Pancreas (tissue), 10 donors: ENCODE results near the gene ZNF628. TPM values are rescaled to one million over a fixed set of nuclear protein-coding genes. Genes with fewer than 3 reads are reported as not detected.

Experiments used
- ATAC-seq, 4 donors: fragments of 200-7000 bp; cut with Tn5 transposase; one replicate each; pipeline versions ENCODE4 v1.8.0 to v1.9.1; 2020; ENCODE audit warnings: mild to moderate bottlenecking in 4 of 4, moderate library complexity in 4 of 4
- DNase-seq, 6 donors: peaks; one replicate each; pipeline ENCODE4 v3.0.0-alpha.2; 2020
- FAIRE-seq: peaks from 2 replicates; lab custom pipeline; 2012; peaks lifted over from hg19 to GRCh38; lab: Jason Lieb, UNC
- H3K27ac ChIP-seq, 4 donors: fragments of 200-600 bp; sonication (generic); 1 replicate in 3 of 4; 2 replicates in 1 of 4; pipeline versions ENCODE4 v1.5.0 to v1.8.0; 2020
- H3K27me3 ChIP-seq, 4 donors: fragments of 200-600 bp; one replicate each; pipeline ENCODE4 v1.8.0; 2021
- H3K36me3 ChIP-seq, 3 donors: fragments of 200-600 bp; sonication (generic) in 1 of 3; one replicate each; pipeline versions ENCODE4 v1.5.0 to v1.8.0; 2020 to 2021
- H3K4me1 ChIP-seq, 3 donors: fragments of 200-600 bp; one replicate each; pipeline ENCODE4 v1.8.0; 2021
- H3K4me3 ChIP-seq, 4 donors: fragments of 200-600 bp; sonication (generic) in 2 of 4; one replicate each; pipeline versions ENCODE4 v1.5.0 to v1.8.0; 2020 to 2021
- H3K9me3 ChIP-seq, 4 donors: fragments of 200-600 bp; one replicate each; pipeline ENCODE4 v1.8.0; 2021
- WGBS, 2 donors: extraction: QIAGEN DNeasy Blood & Tissue Kit; methylation state at CpG; one replicate each; pipeline ENCODE4 v1.1.7; 2013; 5-methylcytosine and 5-hydroxymethylcytosine counted together
- intact Hi-C, 3 donors: fragments of 100-400 bp; cut with DNase I; formaldehyde crosslinking; loops; one replicate each; pipeline versions ENCODE4 v1.11.1 to v1.14.2; 2022
- polyA plus RNA-seq, 2 donors: library from polyadenylated mRNA; stranded (reverse); fragments of 200-250 nt; gene quantifications; one replicate each; pipeline ENCODE4 v1.2.3, GENCODE V29; 2013
- total RNA-seq, 6 donors: library from RNA; stranded (reverse); fragmentation: NEBNext Ultra II Directional in 4 of 6; extraction: Animal tissue kit (Norgen Biotek cat#: 25700) in 4 of 6; gene quantifications; one replicate each; pipeline versions ENCODE4 v1.2.1 to v1.2.4, GENCODE V29; 2021 to 2023
- TF ChIP-seq, protein P1 (sequence below), 4 donors: fragments of 200-600 bp; sonication (generic) in 3 of 4; IDR thresholded peaks; one replicate each; pipeline versions ENCODE4 v1.5.0 to v1.8.0; 2021; ENCODE audit warnings: antibody characterized with exemption in 4 of 4
- donor health status: healthy with polysubstance abuse.
- donor health status: DM: no; HTN: no; CAD: no; lungs with moderate emphysema.
- donor health status: DM: no; HTN: no; CAD: no.
- donor health status: control.
- donor health status: control.
- donor health status: Bipolar disorder and iron deficiency.
- donor health status: DM: yes; HTN: yes; CAD: no.
- donor health status: DM: no; HTN: no; CAD: no.
- donor health status: DM: no; HTN: no; CAD: no.
- donor health status: DM: yes; HTN: yes; CAD: no.

The ZNF628 gene
- total and polyA plus RNA-seq, 8 donors = 2.6 to 7.8 (median 4.1) TPM

- no peak for FAIRE-seq
- Histone ChIP-seq H3K4me3 (no peak overlapping the region), H3K27me3 (no peaks in the 10 kb centered on the region), H3K9me3 (no peaks in the 10 kb centered on the region), H3K4me1 (peaks cover 18 to 26% (median 21%) of the 10 kb centered on the region in 3 donors), H3K36me3 (peaks cover 0 to 6% (median 0%) of the 10 kb centered on the region in 3 donors), H3K27ac (no peak overlapping the region)
- DNase-seq = peak in 3 of 6 donors; percentile 45 to 68 (median 55)
- TF ChIP-seq, protein P1, sequence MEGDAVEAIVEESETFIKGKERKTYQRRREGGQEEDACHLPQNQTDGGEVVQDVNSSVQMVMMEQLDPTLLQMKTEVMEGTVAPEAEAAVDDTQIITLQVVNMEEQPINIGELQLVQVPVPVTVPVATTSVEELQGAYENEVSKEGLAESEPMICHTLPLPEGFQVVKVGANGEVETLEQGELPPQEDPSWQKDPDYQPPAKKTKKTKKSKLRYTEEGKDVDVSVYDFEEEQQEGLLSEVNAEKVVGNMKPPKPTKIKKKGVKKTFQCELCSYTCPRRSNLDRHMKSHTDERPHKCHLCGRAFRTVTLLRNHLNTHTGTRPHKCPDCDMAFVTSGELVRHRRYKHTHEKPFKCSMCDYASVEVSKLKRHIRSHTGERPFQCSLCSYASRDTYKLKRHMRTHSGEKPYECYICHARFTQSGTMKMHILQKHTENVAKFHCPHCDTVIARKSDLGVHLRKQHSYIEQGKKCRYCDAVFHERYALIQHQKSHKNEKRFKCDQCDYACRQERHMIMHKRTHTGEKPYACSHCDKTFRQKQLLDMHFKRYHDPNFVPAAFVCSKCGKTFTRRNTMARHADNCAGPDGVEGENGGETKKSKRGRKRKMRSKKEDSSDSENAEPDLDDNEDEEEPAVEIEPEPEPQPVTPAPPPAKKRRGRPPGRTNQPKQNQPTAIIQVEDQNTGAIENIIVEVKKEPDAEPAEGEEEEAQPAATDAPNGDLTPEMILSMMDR (IDR thresholded peaks at IDR 0.05) = no peak
- WGBS, 2 donors = 93% methylated on average over 70 to 83 of the region's 83 CpGs
- no peak for ATAC-seq
- intact Hi-C loops = no loop called here
These were observed 5.9 kb downstream of the ZNF628 start for GRCh38 chr19:55482156-55482961.

GRCh38 chr19:55482967-55483705, 6.7 kb downstream of the ZNF628 start:
- FAIRE-seq = no peak
- DNase-seq = peak in 3 of 6 donors; percentile 44 to 78 (median 52)
- no peak for ATAC-seq

DNA sequence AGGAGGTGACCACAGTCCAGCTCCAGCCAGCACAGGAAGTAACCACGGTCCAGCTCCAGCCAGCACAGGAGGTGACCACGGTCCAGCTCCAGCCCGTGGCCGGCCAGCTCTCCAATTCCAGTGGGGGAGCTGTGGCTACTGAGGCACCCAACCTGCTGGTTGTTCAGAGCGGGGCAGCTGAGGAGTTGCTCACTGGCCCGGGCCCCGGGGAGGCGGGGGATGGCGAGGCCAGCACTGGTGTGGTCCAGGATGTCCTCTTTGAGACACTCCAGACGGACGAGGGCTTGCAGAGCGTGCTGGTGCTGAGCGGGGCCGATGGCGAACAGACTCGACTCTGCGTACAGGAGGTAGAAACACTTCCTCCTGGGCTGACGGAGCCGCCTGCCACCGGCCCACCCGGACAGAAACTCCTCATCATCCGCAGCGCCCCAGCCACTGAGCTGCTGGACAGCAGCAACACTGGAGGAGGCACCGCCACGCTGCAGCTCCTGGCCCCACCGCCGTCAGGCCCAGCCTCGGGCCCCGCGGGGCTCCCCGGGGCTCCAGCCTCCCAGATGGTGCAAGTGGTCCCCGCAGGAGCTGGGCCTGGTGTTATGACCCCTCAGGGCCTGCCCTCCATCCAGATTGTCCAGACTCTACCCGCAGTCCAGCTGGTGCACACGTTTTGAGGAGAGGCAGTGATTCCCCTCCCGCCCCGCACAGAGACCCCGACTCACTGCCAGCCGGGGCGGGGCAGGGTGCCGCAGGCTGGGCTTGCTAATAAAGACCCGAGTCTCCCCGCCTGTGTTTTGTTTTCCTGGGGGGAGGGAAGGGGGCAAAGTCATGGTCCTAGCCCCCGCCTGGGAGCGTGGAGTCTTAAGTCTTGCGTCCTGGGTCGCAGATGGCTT, 7.5 kb downstream of the ZNF628 start:
- Histone ChIP-seq H3K27me3 (no peaks in the 10 kb centered on the region), H3K27ac (no peak overlapping the region), H3K9me3 (no peaks in the 10 kb centered on the region), H3K36me3 (peaks cover 0 to 6% (median 0%) of the 10 kb centered on the region in 3 donors), H3K4me1 (peaks cover 9 to 14% (median 11%) of the 10 kb centered on the region in 3 donors), H3K4me3 (peak overlapping the region in 1 of 4 donors; percentile 66)
- FAIRE-seq (no peak), ATAC-seq (no peak), DNase-seq (peak in 3 of 6 donors; percentile 39 to 77 (median 58))
- intact Hi-C loops = no loop called here
- WGBS, 2 donors = 79 to 81% methylated on average over 44 to 46 of the region's 46 CpGs
- TF ChIP-seq, protein P1 (IDR thresholded peaks at IDR 0.05) = no peak

More at GRCh38 chr19:55482967-55483705, 6.7 kb downstream of the ZNF628 start:
- Histone ChIP-seq H3K9me3 (no peaks in the 10 kb centered on the region), H3K4me3 (no peak overlapping the region), H3K27ac (no peak overlapping the region), H3K4me1 (peaks cover 13 to 19% (median 18%) of the 10 kb centered on the region in 3 donors), H3K36me3 (peaks cover 0 to 6% (median 0%) of the 10 kb centered on the region in 3 donors), H3K27me3 (no peaks in the 10 kb centered on the region)
- intact Hi-C loops = no loop called here
- TF ChIP-seq, protein P1 (IDR thresholded peaks at IDR 0.05) = no peak
- 91 to 93% methylated on average over 42 to 47 of the region's 47 CpGs for WGBS, 2 donors

- FAIRE-seq (no peak), ATAC-seq (peak; percentile 63 to 73 (median 71)), DNase-seq (peak in 5 of 6 donors; percentile 51 to 87 (median 72))
- H3K9me3 ChIP-seq = no peaks in the 10 kb centered on the region
- peaks cover 0 to 6% (median 0%) of the 10 kb centered on the region in 3 donors for H3K36me3 ChIP-seq
- H3K4me1 ChIP-seq = peaks cover 8 to 9% (median 9%) of the 10 kb centered on the region in 3 donors
- intact Hi-C loops = no loop called here
- TF ChIP-seq, protein P1 (IDR thresholded peaks at IDR 0.05) = no peak
- H3K27ac ChIP-seq = peak within 1 kb of the TSS; percentile 42 to 60 (median 52)
- H3K27me3 ChIP-seq = no peaks in the 10 kb centered on the region
- 2 to 4% methylated on average over 53 to 78 of the region's 78 CpGs for WGBS, 2 donors
- H3K4me3 ChIP-seq = peak within 1 kb of the TSS; percentile 48 to 66 (median 51)
These were observed 8.4 kb downstream of the ZNF628 start, which contains the start of gene NAT14 for GRCh38 chr19:55484593-55485438. TSS of gene NAT14 (plus strand) at chr19:55485188. CDS start at chr19:55485709, 521 bp downstream.
